IMR-90 (cell line): ENCODE data around the gene NRN1. TPM values are rescaled to one million over a fixed set of nuclear protein-coding genes. Genes with fewer than 3 reads are reported as not detected.
A peak's percentile ranks its signal among the peaks of the same experiment; 100 is the strongest.

Experiments used
- ATAC-seq: fragments of 200-7000 bp; cut with Tn5 transposase; 2 replicates; pipeline ENCODE4 v1.9.1; 2020; ENCODE audit warnings: low read depth, mild to moderate bottlenecking, moderate library complexity
- BruUV-seq: library from RNA; stranded (reverse); fragments of 400-500 nt; replicated peaks from 2 replicates; lab custom pipeline; 2021; lab: Mats Ljungman, UMichigan
- CTCF ChIA-PET: fragments of 300-600 bp; formaldehyde crosslinking; extraction: SDS; loops from one replicate; lab custom pipeline; 2021; ENCODE audit warnings: antibody characterized with exemption; lab: Yijun Ruan, JAX
- POLR2A ChIA-PET: fragments of 300-600 bp; sonication (Branson Sonifier 250); formaldehyde crosslinking; loops from one replicate; lab custom pipeline; 2022; ENCODE audit warnings: antibody characterized with exemption; ENCODE audit not compliant: unreplicated experiment; lab: Charles Lee
- DNase-seq: peaks from one replicate; pipeline ENCODE4 v3.0.0; 2013
- H2AFZ ChIP-seq: replicated peaks from 2 replicates; pipeline ENCODE3; 2013; ENCODE audit warnings: low read length, mild to moderate bottlenecking; ENCODE audit not compliant: poor library complexity
- H2AK5ac ChIP-seq: 2 replicates; pipeline ENCODE4 v1.6.1; 2013; ENCODE audit warnings: low read depth, low read length, inconsistent platforms
- H2AK9ac ChIP-seq: replicated peaks from 2 replicates; pipeline ENCODE3; 2013; ENCODE audit warnings: mild to moderate bottlenecking, low read depth, low read length, moderate library complexity; ENCODE audit not compliant: poor library complexity
- H2BK120ac ChIP-seq: 2 replicates; pipeline ENCODE4 v1.6.1; 2013; ENCODE audit warnings: low read depth, low read length, inconsistent platforms
- H2BK15ac ChIP-seq: 3 replicates; pipeline ENCODE4 v1.6.1; 2013; ENCODE audit warnings: low read depth, low read length, inconsistent platforms
- H2BK20ac ChIP-seq: 2 replicates; pipeline ENCODE4 v1.6.1; 2013; ENCODE audit warnings: low read depth, mild to moderate bottlenecking, inconsistent platforms, low read length, moderate library complexity
- H2BK5ac ChIP-seq: 2 replicates; pipeline ENCODE4 v1.6.1; 2013; ENCODE audit warnings: mild to moderate bottlenecking, low read depth, low read length, inconsistent platforms; ENCODE audit not compliant: poor library complexity, severe bottlenecking
- H3K14ac ChIP-seq: replicated peaks from 2 replicates; pipeline ENCODE4 v1.6.1; 2013; ENCODE audit warnings: low read depth, low read length, inconsistent platforms
- H3K18ac ChIP-seq: 2 replicates; pipeline ENCODE4 v1.6.1; 2013; ENCODE audit warnings: low read depth, low read length, control low read depth
- H3K23ac ChIP-seq: 2 replicates; pipeline ENCODE4 v1.6.1; 2013; ENCODE audit warnings: low read depth, low read length, inconsistent platforms
- H3K27ac ChIP-seq: 2 replicates; pipeline ENCODE4 v1.5.1; 2013; ENCODE audit warnings: mild to moderate bottlenecking, control low read depth, low read length; ENCODE audit not compliant: insufficient read depth
- H3K27me3 ChIP-seq: 2 replicates; pipeline ENCODE4 v1.6.1; 2013; ENCODE audit warnings: low read length; ENCODE audit not compliant: control insufficient read depth, insufficient read depth
- H3K36me3 ChIP-seq: 2 replicates; pipeline ENCODE4 v1.6.1; 2013; ENCODE audit warnings: low read length, mixed read lengths; ENCODE audit not compliant: control insufficient read depth, insufficient read depth
- H3K4ac ChIP-seq: 2 replicates; pipeline ENCODE4 v1.6.1; 2013; ENCODE audit warnings: low read depth, low read length, inconsistent platforms
- H3K4me1 ChIP-seq: 2 replicates; pipeline ENCODE4 v1.6.1; 2013; ENCODE audit warnings: low read length, mixed read lengths; ENCODE audit not compliant: control insufficient read depth, insufficient read depth
- H3K4me2 ChIP-seq: 2 replicates; pipeline ENCODE4 v1.6.1; 2013; ENCODE audit warnings: low read depth, mild to moderate bottlenecking, control low read depth, low read length, moderate library complexity
- H3K4me3 ChIP-seq: 2 replicates; pipeline ENCODE4 v1.5.1; 2013; ENCODE audit warnings: low read depth, mild to moderate bottlenecking, control low read depth, low read length, moderate library complexity; ENCODE audit not compliant: insufficient read depth
- H3K56ac ChIP-seq: 2 replicates; pipeline ENCODE4 v1.6.1; 2013; ENCODE audit warnings: low read length, inconsistent platforms; ENCODE audit not compliant: insufficient read depth; ENCODE audit errors: extremely low read depth
- H3K79me1 ChIP-seq, 2 experiments: 2 replicates each; pipeline ENCODE4 v1.6.1; 2013; ENCODE audit warnings: low read length in 2 of 2, inconsistent platforms in 1 of 2, low read depth in 1 of 2
- H3K9ac ChIP-seq: 2 replicates; pipeline ENCODE4 v1.6.1; 2013; ENCODE audit warnings: low read depth, low read length, control low read depth
- H3K9me1 ChIP-seq: 2 replicates; pipeline ENCODE4 v1.6.1; 2013; ENCODE audit warnings: low read length, inconsistent platforms; ENCODE audit not compliant: insufficient read depth
- H3K9me3 ChIP-seq: 2 replicates; pipeline ENCODE4 v1.6.1; 2013; ENCODE audit warnings: low read length; ENCODE audit not compliant: control insufficient read depth, insufficient read depth
- H4K20me1 ChIP-seq: 2 replicates; pipeline ENCODE4 v1.6.1; 2013; ENCODE audit warnings: low read length, inconsistent platforms; ENCODE audit not compliant: insufficient read depth
- H4K5ac ChIP-seq: 2 replicates; pipeline ENCODE4 v1.6.1; 2013; ENCODE audit warnings: mild to moderate bottlenecking, low read depth, low read length, control low read depth
- H4K8ac ChIP-seq, 2 experiments: 2 replicates each; pipeline ENCODE4 v1.6.1; 2013; ENCODE audit warnings: low read depth in 2 of 2, low read length in 2 of 2, control low read depth in 1 of 2, inconsistent platforms in 1 of 2
- H4K91ac ChIP-seq: 2 replicates; pipeline ENCODE4 v1.6.1; 2013; ENCODE audit warnings: low read depth, low read length, inconsistent platforms; ENCODE audit not compliant: insufficient read depth
- CEBPB ChIP-seq: IDR thresholded peaks from 2 replicates; pipeline ENCODE4 v1.6.1; 2012; ENCODE audit warnings: low read depth, low read length, improper control_type of control experiment
- CHD1 ChIP-seq: IDR thresholded peaks from 2 replicates; pipeline ENCODE4 v1.6.1; 2012; ENCODE audit warnings: low read depth, low read length, improper control_type of control experiment
- ELK1 ChIP-seq: fragments of 150-350 bp; IDR thresholded peaks from 2 replicates; pipeline ENCODE4 v1.6.1; 2016; ENCODE audit warnings: low read depth, mild to moderate bottlenecking, low read length, moderate library complexity, borderline replicate concordance
- MAFK ChIP-seq: IDR thresholded peaks from 2 replicates; pipeline ENCODE4 v1.6.1; 2012; ENCODE audit warnings: low read depth, low read length, improper control_type of control experiment
- MXI1 ChIP-seq: IDR thresholded peaks from 2 replicates; pipeline ENCODE4 v1.6.1; 2012; ENCODE audit warnings: low read depth, mild to moderate bottlenecking, low read length, moderate library complexity, borderline replicate concordance
- NFE2L2 ChIP-seq: fragments of 150-350 bp; IDR thresholded peaks from 2 replicates; pipeline ENCODE4 v1.6.1; 2016; ENCODE audit warnings: low read depth, mild to moderate bottlenecking, low read length
- POLR2A ChIP-seq: IDR thresholded peaks from 2 replicates; pipeline ENCODE4 v1.6.1; 2012; ENCODE audit warnings: mild to moderate bottlenecking, low read depth, low read length
- RCOR1 ChIP-seq: IDR thresholded peaks from 2 replicates; pipeline ENCODE4 v1.6.1; 2012; ENCODE audit warnings: mild to moderate bottlenecking, low read length, improper control_type of control experiment; ENCODE audit not compliant: insufficient replicate concordance
- RFX5 ChIP-seq: IDR thresholded peaks from 2 replicates; pipeline ENCODE4 v1.8.0; 2012; ENCODE audit warnings: low read depth, mild to moderate bottlenecking, low read length, moderate library complexity
- WGBS, 2 experiments: methylation state at CpG; one replicate each; pipeline versions ENCODE4 v1.1.5 to v1.1.7; 2013; ENCODE audit warnings: missing lambda C conversion rate in 2 of 2; ENCODE audit not compliant: insufficient read length in 1 of 2; ENCODE audit errors: extremely low coverage in 2 of 2; 5-methylcytosine and 5-hydroxymethylcytosine counted together
- dilution Hi-C: fragments of 300-500 bp; cut with HindIII; formaldehyde crosslinking; loops from one replicate; pipeline ENCODE4 v1.14.3; 2018; ENCODE audit warnings: low sequenced_read_pairs; ENCODE audit not compliant: unreplicated experiment
- in situ Hi-C: fragments of 300-500 bp; cut with MboI; formaldehyde crosslinking; loops from 3 replicates; pipeline ENCODE4 v1.14.3; 2019; ENCODE audit warnings: low sequenced_read_pairs, inconsistent platforms, mixed read lengths
- intact Hi-C: fragments of 100-400 bp; cut with micrococcal nuclease; formaldehyde crosslinking; loops from 2 replicates; pipeline ENCODE4 v1.10.0; 2022
- polyA plus RNA-seq, 3 experiments: library from polyadenylated mRNA; depleted of rRNA; stranded (reverse); fragments of >200 nt; gene quantifications; 2 replicates each; pipeline ENCODE4 v1.2.3, GENCODE V29; 2012; ENCODE audit warnings: low replicate concordance in 1 of 3
- total RNA-seq: library from RNA; depleted of rRNA; stranded (reverse); fragments of >200 nt; gene quantifications from 2 replicates; pipeline ENCODE4 v1.2.3, GENCODE V29; 2012
- TF ChIP-seq, protein P1 (sequence below): conservative IDR thresholded peaks from 2 replicates; pipeline ENCODE4 v1.5.1; 2012; ENCODE audit warnings: mild to moderate bottlenecking, low read depth, low read length, improper control_type of control experiment
- TF ChIP-seq, protein P2 (sequence below): fragments of 150-350 bp; IDR thresholded peaks from 2 replicates; pipeline ENCODE4 v1.6.1; 2017; ENCODE audit warnings: mild to moderate bottlenecking, antibody characterized with exemption, low read length, low read depth

The NRN1 gene
- total and polyA plus RNA-seq, 2 of the 4 experiments (the other 2 are of a cell fraction): not detected

GRCh38 chr6:5998711-5999687, 7.7 kb downstream of the NRN1 start:
- H4K8ac ChIP-seq: no peak overlapping the region
- H3K9me3 ChIP-seq: peaks cover 17% of the 10 kb centered on the region
- TF ChIP-seq RCOR1 (no peak), CHD1 (no peak), MAFK (no peak), CEBPB (no peak), POLR2A (no peak), NFE2L2 (no peak), RFX5 (no peak), ELK1 (no peak), MXI1 (no peak)
- TF ChIP-seq, protein P1, sequence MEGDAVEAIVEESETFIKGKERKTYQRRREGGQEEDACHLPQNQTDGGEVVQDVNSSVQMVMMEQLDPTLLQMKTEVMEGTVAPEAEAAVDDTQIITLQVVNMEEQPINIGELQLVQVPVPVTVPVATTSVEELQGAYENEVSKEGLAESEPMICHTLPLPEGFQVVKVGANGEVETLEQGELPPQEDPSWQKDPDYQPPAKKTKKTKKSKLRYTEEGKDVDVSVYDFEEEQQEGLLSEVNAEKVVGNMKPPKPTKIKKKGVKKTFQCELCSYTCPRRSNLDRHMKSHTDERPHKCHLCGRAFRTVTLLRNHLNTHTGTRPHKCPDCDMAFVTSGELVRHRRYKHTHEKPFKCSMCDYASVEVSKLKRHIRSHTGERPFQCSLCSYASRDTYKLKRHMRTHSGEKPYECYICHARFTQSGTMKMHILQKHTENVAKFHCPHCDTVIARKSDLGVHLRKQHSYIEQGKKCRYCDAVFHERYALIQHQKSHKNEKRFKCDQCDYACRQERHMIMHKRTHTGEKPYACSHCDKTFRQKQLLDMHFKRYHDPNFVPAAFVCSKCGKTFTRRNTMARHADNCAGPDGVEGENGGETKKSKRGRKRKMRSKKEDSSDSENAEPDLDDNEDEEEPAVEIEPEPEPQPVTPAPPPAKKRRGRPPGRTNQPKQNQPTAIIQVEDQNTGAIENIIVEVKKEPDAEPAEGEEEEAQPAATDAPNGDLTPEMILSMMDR: no peak
- TF ChIP-seq, protein P2, sequence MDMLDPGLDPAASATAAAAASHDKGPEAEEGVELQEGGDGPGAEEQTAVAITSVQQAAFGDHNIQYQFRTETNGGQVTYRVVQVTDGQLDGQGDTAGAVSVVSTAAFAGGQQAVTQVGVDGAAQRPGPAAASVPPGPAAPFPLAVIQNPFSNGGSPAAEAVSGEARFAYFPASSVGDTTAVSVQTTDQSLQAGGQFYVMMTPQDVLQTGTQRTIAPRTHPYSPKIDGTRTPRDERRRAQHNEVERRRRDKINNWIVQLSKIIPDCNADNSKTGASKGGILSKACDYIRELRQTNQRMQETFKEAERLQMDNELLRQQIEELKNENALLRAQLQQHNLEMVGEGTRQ: no peak
- H3K14ac ChIP-seq: no peak overlapping the region
- dilution Hi-C loops: no loop called here
- 6% methylated on average over 7 of the region's 60 CpGs; no CpG with 5 or more reads in 1 of the 2 experiments for WGBS, 2 experiments
- intact Hi-C loops: loop anchor here (5.0 kb wide), 1 partner anchor 577 kb away; no protein-coding TSS in a partner anchor
- DNase-seq (no peak), ATAC-seq (no peak)
- no peaks in the 10 kb centered on the region; the same call in 1 of the 2 replicates for H4K20me1 ChIP-seq
- H3K23ac ChIP-seq: no peak overlapping the region
- ChIA-PET CTCF (no interaction called here), POLR2A (no interaction called here)
- no TSS peak for BruUV-seq
- H3K36me3 ChIP-seq: no peaks in the 10 kb centered on the region
- no peak overlapping the region for H4K5ac ChIP-seq
- no peak overlapping the region for H2BK5ac ChIP-seq
- in situ Hi-C loops: loop anchor here (25.0 kb wide), 1 partner anchor 537 kb away; no protein-coding TSS in a partner anchor
- peaks cover 92% of the 10 kb centered on the region for H3K27me3 ChIP-seq
- H3K79me1 ChIP-seq: no peaks in the 10 kb centered on the region
- peak overlapping the region; percentile 52 for H2AFZ ChIP-seq
- no peak overlapping the region for H3K18ac ChIP-seq
- no peak overlapping the region for H2BK120ac ChIP-seq
- H3K9me1 ChIP-seq: no peaks in the 10 kb centered on the region
- H4K91ac ChIP-seq: no peak overlapping the region
- peak overlapping the region; percentile 22; the same call in 1 of the 2 replicates for H3K4me2 ChIP-seq
- H2AK5ac ChIP-seq: no peak overlapping the region
- no peak overlapping the region for H3K4me3 ChIP-seq
- no peak overlapping the region for H2BK15ac ChIP-seq
- H3K9ac ChIP-seq: no peak overlapping the region
- no peak overlapping the region for H3K27ac ChIP-seq
- H3K4me1 ChIP-seq: no peaks in the 10 kb centered on the region; the same call in 1 of the 2 replicates
- no peak overlapping the region for H2AK9ac ChIP-seq
- no peak overlapping the region for H2BK20ac ChIP-seq
- no peak overlapping the region for H3K4ac ChIP-seq
- H3K56ac ChIP-seq: no peak overlapping the region
